WERI-Rb-1 (cell line): ENCODE results near the gene IL10.
"Not testable (repeated sequence)": the region's sequence is repeated elsewhere in the genome, so short reads cannot be mapped to it uniquely, and the experiment has no call there.

ENCODE experiments used
- DNase-seq: peaks from one replicate; pipeline ENCODE4 v3.0.0-alpha.2; 2020
- H3K27ac ChIP-seq: fragments of 250-450 bp; sonication (Bioruptor Pico); 2 replicates; pipeline ENCODE4 v1.5.1; 2020; ENCODE audit warnings: mild to moderate bottlenecking, moderate library complexity
- H3K27me3 ChIP-seq: fragments of 250-450 bp; sonication (Bioruptor Pico); 2 replicates; pipeline ENCODE4 v1.5.1; 2021; ENCODE audit warnings: mild to moderate bottlenecking, low read depth, moderate library complexity; ENCODE audit not compliant: insufficient read depth, severe bottlenecking
- H3K36me3 ChIP-seq: fragments of 250-450 bp; sonication (Bioruptor Pico); 2 replicates; pipeline ENCODE4 v1.5.1; 2020; ENCODE audit warnings: mild to moderate bottlenecking, moderate library complexity
- H3K4me3 ChIP-seq: 2 replicates; pipeline ENCODE4 v1.5.1; 2011; ENCODE audit warnings: low read depth, mild to moderate bottlenecking, control low read depth, low read length
- H3K9me3 ChIP-seq: fragments of 250-450 bp; sonication (Bioruptor Pico); 2 replicates; pipeline ENCODE4 v1.5.1; 2021; ENCODE audit warnings: mild to moderate bottlenecking, moderate library complexity; ENCODE audit not compliant: severe bottlenecking
- TF ChIP-seq, protein P1 (sequence below): IDR thresholded peaks from 2 replicates; pipeline ENCODE4 v1.5.1; 2011; ENCODE audit warnings: low read depth, mild to moderate bottlenecking, control low read depth, inconsistent platforms, low read length

IL10 gene

DNA sequence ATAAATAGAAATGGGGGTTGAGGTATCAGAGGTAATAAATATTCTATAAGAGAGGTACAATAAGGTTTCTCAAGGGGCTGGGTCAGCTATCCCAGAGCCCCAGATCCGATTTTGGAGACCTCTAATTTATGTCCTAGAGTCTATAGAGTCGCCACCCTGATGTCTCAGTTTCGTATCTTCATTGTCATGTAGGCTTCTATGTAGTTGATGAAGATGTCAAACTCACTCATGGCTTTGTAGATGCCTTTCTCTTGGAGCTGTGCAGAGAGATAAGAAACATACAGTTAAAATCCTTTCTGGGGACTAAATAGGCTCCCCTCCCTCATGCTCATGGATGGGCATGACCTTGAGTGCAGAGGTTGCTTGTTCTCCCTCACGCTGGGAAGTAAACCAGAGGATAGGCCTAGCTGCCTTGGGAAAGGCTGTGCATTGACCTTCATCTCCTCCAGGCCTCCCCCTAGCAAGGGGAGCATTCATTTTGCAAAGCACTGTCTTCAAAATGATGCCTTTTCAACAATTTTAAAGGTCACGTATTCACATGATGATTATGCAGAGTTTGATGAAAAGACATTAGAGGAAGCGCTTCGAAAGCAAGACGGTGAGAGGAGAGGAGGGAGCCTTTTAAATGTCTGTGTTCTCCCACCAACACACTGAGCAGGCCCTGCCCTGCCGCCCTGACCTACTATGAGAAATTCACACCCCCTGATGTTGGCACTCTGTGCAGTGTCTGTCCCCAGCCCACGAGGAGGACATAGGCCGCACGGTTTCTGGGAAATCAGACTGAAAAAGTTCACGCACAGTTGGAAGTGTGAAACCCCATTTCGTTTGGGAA lies 3.6 kb downstream of the IL10 start:
- no peak for DNase-seq
- H3K27ac ChIP-seq = no peak overlapping the region
- TF ChIP-seq, protein P1, sequence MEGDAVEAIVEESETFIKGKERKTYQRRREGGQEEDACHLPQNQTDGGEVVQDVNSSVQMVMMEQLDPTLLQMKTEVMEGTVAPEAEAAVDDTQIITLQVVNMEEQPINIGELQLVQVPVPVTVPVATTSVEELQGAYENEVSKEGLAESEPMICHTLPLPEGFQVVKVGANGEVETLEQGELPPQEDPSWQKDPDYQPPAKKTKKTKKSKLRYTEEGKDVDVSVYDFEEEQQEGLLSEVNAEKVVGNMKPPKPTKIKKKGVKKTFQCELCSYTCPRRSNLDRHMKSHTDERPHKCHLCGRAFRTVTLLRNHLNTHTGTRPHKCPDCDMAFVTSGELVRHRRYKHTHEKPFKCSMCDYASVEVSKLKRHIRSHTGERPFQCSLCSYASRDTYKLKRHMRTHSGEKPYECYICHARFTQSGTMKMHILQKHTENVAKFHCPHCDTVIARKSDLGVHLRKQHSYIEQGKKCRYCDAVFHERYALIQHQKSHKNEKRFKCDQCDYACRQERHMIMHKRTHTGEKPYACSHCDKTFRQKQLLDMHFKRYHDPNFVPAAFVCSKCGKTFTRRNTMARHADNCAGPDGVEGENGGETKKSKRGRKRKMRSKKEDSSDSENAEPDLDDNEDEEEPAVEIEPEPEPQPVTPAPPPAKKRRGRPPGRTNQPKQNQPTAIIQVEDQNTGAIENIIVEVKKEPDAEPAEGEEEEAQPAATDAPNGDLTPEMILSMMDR = no peak
- H3K9me3 ChIP-seq = peaks cover 14% of the 10 kb centered on the region
- H3K27me3 ChIP-seq = peaks cover 98% of the 10 kb centered on the region
- H3K36me3 ChIP-seq = no peaks in the 10 kb centered on the region
- H3K4me3 ChIP-seq = no peak overlapping the region

- Histone ChIP-seq H3K9me3 (peaks cover 20% of the 10 kb centered on the region), H3K27me3 (peaks cover 93% of the 10 kb centered on the region), H3K27ac (no peak overlapping the region), H3K4me3 (no peak overlapping the region), H3K36me3 (no peaks in the 10 kb centered on the region)
- TF ChIP-seq, protein P1 = no peak
- DNase-seq = peak; percentile 42
These were observed 5.9 kb downstream of the IL10 start for GRCh38 chr1:206766251-206766856.

- H3K4me3 ChIP-seq, H3K36me3 ChIP-seq, H3K27ac ChIP-seq, DNase-seq: not testable (repeated sequence)
- peaks cover 93% of the 10 kb centered on the region for H3K27me3 ChIP-seq
- peaks cover 20% of the 10 kb centered on the region for H3K9me3 ChIP-seq
These were observed 6.5 kb downstream of the IL10 start for GRCh38 chr1:206765771-206766170.

- not testable (repeated sequence) for H3K36me3 ChIP-seq, H3K4me3 ChIP-seq, DNase-seq, H3K27ac ChIP-seq
- Histone ChIP-seq H3K27me3 (peaks cover 93% of the 10 kb centered on the region), H3K9me3 (peaks cover 27% of the 10 kb centered on the region)
These were observed 9.4 kb downstream of the IL10 start for GRCh38 chr1:206762741-206763364.

- Histone ChIP-seq H3K36me3 (no peaks in the 10 kb centered on the region), H3K9me3 (peaks cover 20% of the 10 kb centered on the region), H3K27me3 (peaks cover 90% of the 10 kb centered on the region), H3K4me3 (no peak overlapping the region), H3K27ac (no peak overlapping the region)
- TF ChIP-seq, protein P1 = peak; percentile 36
- DNase-seq = no peak
These were observed 11.0 kb downstream of the IL10 start for GRCh38 chr1:206761159-206761768.

DNA sequence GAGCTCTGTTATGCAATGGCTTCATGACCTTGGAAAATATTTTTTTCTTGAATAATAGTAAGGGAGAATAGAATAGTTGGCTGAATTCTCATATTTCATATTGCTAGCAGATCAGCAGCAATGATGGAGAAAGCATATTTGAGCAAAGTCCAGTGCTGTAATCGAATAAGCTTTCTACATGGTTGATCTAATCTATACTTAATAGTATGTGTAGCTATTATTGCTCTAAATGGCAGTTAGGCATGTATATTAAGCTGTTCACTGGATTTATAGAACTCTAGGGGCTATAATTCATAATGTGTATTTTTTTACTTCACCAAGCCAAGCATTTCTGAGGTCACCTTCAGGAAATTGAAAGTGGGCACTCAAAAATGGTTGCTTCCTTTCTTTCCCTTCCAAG lies 11.7 kb downstream of the IL10 start:
- H3K4me3 ChIP-seq = no peak overlapping the region

More for the DNA sequence above, 11.7 kb downstream of the IL10 start:
- Histone ChIP-seq H3K27me3 (peaks cover 90% of the 10 kb centered on the region), H3K27ac (no peak overlapping the region), H3K9me3 (peaks cover 20% of the 10 kb centered on the region), H3K36me3 (no peaks in the 10 kb centered on the region)
- TF ChIP-seq, protein P1 = no peak
- DNase-seq = no peak
